Breast epithelium (tissue), 3 donors: ENCODE data around the gene ATP1B1.
"Not testable (repeated sequence)": the region's sequence is repeated elsewhere in the genome, so short reads cannot be mapped to it uniquely, and the experiment has no call there.

Source experiments
- CTCF ChIP-seq, 3 donors: fragments of 450-650 bp; IDR thresholded peaks; one replicate each; pipeline ENCODE4 v1.5.1; 2016 to 2017; ENCODE audit warnings: antibody characterized with exemption in 3 of 3, mild to moderate bottlenecking in 3 of 3, moderate library complexity in 3 of 3
- POLR2A ChIP-seq: fragments of 450-650 bp; IDR thresholded peaks from one replicate; pipeline ENCODE4 v1.6.1; 2016; ENCODE audit warnings: antibody characterized with exemption, mild to moderate bottlenecking, moderate library complexity

GRCh38 chr1:169125597-169125996, 19.1 kb downstream of the ATP1B1 start:
- TF ChIP-seq CTCF (IDR thresholded peaks at IDR 0.05); POLR2A: not testable (repeated sequence)
